ENCODE data around the gene GPR34.
"Not testable (repeated sequence)": the region's sequence is repeated elsewhere in the genome, so short reads cannot be mapped to it uniquely, and the experiment has no call there.

The GPR34 gene

DNA sequence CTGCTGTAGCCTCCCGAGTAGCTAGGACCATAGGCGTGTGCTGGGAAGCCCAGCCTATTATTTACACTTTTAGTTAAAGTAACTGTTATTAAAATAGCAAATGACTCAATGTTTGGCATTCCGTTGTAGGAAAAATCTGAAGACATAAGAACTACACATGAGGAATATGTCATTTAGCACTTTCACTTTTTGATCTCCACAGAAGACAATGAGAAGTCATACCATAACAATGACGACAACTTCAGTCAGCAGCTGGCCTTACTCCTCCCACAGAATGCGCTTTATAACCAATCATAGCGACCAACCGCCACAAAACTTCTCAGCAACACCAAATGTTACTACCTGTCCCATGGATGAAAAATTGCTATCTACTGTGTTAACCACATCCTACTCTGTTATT lies 6.7 kb downstream of the GPR34 start:
- no peak for DNase-seq

DNA sequence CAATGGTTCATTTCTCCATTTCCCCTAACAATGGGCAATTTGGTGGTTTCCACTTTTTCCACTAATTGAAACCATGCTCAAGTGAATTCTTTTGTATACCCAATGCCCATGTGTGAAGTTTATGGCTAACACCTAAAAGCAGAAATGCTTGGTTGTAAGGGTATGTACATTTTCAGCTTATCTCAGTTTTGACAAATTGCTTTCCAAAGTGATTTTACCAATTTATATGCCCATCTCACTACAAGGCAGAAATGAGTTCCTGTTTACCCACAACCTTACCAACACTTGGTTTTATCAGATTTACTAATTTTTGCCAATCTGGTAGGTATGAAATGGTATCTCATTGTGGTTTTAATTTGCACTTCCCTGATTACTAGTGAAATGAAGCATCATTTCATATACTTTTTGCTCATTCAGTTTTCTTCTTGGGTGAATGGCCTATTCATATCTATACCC lies 14.8 kb downstream of the GPR34 start:
- DNase-seq = no peak

DNA sequence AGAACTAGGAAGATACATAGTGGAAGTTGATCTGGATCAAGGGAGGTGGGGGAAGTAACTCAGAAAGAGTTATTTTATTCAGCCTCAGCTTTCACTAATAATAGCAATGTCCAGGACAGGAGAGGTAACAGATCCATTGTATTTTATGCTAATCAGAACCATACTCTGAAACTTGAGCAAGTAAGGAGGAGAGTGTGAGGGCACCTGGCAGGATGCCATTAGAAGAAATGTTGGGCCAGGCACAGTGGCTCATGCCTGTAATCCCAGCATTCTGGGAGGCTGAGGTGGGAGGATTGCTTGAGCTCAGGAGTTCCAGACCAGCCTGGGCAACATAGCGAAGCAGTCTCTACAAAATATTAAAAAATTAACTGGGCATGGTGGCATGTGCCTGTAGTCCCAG lies 16.3 kb downstream of the GPR34 start:
- DNase-seq = no peak

DNA sequence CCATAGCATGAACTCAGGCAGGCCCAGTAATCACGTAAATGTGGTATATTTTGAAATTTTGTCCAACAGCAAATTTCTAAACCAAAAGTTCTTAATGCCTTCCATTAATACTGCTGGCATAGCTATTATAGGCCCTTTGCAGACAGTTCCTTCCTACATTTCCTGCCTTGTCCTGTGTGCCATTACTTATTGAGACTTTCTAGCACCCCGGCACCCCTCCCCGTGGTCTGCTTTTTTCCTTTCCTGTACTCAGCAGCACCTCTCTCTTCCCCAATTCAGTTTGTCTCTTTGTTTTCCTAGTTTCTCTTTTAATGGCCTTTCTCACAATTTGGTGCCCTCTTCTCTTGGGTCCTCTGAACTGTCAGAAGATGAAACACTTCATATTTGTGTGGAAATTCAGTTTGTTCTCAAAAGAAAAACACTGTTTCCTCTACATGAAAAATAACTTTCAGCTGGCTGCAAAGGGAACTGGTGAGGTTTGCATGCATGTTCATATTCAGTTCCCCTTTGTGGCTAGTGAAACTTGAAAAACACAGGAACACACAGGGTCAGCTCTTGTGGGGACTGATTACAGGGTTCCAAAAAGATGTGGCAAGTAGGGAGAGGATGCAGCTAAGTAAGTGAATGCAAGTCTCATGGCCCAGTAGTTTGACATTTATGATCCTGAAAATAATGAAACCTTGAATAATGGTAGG lies 17.1 kb downstream of the GPR34 start:
- no peak for DNase-seq

DNA sequence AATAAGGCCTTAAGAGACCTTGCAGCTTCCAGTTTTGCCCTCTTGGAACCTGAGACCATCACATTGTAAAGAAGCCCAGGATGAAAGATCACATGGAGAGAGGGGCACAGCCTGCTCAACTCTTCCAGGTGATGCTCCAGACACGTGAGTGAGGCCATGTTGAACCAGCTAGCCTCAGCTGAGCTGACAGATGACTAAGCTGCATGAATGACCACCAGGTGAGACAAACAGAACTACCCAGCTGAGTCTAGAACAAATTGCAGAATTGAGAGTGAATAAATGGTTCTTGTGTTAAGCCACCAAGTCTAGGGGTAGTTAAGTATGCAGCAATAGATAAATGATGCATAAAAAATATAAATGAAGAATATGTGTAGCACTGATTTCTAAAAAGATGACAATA lies 18.4 kb downstream of the GPR34 start:
- DNase-seq = no peak

DNA sequence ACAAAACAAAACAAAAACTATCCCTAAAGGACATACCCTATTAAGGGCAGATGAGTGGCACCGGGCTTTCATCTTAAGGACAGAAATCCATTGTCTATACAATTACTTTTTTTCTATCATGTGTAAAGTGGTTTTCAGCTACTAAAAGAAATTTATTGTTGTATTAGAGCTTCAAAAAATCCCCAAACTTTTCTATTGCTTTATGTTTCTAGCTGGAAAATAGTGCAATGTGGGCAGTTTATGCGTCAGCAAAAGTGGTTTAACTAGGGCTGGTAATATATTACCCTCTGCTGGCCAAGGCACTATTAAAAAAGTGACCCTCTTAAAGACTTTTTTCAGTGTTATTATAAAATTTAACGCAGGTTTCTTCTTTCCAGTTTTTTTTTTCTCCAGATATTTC lies 19.7 kb downstream of the GPR34 start:
- no peak for DNase-seq

DNA sequence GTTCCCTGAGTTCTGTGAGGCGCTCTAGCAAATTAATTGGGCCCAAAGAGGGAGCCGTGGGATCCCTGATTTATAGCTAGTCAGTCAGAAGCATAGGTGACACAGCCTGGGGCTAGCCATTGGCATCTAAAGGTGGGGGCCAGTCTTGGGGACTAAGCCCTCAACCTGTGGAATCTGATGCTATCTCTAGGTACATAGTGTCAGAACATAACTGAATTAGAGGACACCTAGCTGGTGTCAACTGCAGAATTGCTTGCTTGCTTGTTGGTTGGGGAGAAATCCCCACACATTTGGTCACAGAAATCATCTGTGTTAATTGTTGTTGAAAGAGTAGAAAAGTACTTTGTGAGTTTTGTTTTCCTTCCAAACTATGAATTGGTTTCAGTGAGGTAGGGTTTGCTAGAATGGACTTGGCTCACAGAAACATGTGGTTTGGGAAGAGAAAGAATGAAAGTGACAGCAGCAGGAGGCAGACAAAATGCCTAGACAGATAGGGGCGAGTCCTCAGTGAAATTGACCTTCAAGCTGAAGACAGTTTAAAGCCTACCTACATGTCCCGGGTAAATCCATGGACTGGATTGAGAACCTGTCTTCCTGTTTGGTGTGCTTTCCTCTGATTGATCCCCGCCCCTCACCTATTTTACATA lies 22.4 kb downstream of the GPR34 start:
- DNase-seq = no peak

DNA sequence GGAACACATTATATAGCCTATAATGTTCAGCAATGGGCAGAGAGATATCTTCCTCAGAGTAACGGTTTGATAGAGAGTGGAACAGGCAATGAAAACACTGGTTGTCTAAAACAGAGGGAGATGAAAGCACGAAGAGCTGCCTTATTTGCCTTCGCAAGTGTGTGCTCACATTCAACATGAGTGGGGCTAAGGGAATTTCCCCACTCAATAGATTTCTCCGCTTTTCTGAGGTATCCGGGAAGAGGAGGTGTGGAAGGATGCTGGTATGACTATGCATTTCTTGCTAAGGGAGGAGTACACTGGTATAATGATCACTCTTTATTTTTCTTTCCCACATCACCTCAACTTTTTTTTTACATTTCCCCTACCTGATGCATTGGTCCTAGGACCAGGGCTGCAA lies 27.4 kb downstream of the GPR34 start:
- no peak for DNase-seq

DNA sequence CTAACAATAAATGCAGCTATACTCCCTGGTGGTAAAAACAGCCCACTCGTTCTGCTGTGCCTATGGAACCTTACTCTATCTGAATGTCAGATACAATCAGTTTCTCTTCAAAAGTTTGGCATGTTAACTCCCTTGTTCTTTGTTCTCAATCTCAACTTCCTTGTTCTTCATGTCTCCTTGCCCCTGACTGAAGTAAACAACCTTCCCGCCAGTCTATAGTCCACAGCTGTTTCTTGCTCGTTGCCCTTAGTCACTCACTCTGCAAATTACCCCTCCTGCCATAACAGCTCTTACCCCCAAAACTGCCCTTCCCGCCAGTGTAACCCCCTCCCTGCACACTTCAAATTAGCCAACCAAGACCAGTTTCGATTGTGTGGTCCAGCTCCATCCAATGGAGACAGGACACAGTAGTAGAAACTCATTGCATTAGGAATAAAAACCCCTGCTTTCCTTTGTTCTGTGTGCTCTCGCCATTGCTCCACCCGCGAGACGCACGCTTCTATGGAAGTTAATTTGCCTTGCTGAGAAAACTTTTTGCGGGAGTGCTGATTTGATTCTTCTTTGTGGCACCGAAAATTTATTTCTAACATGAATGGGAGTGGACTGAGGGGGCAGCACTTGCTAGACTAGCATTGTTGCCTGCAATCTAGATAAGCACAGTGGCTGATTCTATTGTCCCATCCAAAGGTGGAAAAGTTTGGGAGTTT lies 28.1 kb downstream of the GPR34 start:
- DNase-seq = no peak

DNA sequence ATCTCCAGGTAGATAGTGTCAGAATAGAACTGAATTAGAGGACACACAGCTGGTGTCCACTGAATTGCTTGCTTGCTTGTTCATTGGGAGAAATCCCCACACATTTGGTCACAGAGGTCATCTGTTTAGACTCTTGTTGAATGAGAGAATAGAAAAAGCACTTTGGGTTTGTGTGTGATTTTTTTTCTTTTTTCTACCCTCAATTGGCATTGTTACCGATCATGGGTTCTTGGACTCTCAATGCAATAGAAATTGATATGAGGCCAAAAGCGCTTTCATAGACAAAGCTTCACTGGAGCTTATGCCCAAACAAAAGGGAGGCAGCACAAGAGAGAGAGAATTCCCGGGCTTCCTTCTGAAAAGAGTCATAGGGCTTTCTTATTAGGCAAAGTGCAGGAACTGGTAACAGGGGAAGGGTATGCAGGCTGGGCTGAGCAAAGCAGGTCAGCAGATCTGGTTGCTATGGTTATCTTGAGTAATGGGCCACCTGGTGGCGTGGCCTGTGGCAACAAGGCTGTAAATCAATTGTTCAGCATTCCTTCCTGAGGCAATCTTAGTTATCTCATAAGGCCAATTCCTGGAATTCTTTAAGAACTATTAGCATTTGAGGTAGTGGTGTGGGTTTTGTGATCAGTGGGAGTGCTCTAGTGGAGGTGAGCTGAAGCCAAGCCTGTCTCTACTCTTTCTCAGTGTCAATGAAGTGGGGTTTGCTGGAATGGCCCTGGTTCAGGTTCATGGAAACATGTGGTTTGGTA lies 29.9 kb downstream of the GPR34 start:
- no peak for DNase-seq

DNA sequence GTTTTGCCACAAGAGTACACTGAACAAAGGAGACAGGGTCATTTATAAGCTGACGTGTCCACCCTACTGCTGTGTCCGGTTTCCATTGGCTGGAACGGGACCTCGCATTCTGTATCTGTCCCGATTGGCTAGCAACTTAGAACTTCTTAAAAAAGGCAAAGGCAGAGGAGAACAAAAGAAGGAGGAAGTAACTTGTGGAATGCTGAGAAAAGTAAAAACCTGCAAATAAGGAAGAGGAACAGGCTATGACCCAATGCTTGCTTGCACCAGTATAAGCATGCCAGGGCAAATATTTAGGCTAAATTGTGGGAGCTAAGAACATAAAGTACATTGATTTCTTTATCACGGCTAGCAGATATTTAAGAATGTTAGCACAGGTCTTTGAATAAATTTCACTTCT lies 30.8 kb downstream of the GPR34 start:
- DNase-seq = not testable (repeated sequence)

DNA sequence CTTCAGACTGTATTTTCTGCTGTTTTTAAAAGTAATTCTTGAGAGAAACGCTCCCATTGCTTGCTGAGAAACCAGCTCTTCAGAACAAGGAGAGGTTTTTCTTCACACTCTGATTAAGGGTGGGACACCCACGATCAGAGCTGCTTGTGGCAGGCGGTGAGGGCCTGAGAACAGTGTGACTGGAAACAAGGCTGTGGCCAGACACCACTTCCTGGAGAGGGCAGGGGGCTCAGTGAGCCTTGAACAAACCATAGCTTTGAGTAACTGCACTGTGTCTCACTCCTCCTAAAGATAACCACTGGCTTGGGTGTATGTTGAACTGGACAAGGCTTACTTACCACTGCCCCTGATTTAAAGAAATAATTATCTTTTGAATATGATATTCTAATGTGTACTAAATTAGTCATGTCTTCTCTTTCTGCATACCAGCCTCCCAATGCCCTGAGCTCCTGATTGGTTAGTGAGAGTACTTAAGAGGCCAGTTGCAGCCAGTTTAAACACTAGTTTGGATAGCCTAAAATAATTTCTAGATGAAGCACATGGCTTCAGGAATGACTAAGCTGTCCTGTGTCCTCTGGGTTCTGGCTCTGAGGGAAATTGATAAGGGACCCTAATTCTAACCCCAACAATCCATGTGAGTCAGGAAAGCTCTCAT lies 31.5 kb downstream of the GPR34 start:
- DNase-seq = peak; percentile 25

DNA sequence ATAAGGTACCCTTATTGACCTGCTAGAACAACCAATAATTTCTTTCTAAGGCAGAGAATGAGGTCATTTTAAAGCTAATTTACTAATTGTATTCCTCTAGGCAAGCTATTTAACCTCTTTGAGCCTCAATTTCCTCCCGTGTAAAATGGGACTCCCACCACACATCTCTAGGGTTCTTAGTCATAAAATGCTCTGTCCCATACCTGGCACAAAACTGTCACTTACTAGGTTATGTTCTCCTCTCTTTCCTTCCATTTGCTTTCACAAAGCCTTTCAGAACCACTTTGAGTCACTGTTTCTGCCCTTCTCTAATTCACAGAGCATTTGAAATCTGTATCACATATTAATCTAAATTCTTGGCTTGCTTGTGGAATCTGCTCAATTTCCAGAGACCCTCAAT lies 32.8 kb downstream of the GPR34 start:
- no peak for DNase-seq

DNA sequence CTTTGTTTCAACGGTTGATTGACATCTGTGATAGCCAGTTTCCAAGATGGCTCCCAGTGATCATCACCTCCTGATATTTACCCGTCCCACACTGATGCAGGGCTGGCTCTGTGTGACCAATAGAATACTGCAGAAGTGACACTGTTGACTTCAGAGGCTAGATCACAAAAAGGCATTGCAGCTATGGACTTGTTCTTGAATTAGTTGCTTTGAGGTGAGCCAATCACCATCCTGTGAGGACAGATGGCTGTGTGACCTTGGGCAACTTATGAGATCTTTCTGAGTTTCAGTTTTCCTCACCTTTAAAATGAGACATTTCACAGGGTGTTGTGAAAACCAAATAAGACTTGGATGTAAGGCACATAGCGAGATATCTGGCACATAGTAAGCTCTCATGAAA lies 33.4 kb downstream of the GPR34 start:
- no peak for DNase-seq

DNA sequence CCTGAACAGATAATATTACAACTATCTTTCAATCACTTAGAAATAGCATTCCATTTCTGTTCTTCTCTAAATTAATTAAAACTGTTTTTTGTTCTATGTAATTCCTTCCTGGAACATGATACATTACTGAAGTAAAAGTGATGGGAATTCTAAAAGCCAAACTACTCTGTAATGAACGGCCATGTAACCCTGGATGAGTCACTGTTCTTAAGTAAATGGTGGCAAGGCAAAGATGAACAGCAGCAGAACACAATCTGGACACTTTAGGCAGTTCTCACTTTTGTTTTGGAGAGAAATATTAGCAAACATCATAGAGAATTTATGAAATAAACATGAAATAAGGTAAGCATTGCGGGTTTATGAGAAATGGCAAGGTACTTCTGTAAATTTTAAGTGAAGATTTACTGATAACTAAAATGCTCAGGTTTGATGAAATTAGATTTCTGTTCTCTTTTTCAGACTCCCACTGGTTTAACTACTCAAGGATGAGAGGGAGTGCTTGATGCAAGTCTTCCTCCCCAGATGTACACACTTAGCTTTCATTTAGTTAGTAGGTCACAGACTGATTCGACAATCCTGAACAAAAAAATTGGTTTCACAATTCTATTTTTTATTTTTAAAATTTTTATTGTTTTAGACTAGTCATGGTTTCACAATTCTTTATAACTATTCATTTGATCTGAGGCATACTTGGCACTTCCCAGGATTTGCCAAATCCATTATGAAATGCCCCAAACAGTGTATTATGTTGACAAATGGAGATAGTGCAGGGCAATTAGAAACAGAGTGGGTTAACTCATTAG lies 34.2 kb downstream of the GPR34 start:
- DNase-seq = no peak

DNA sequence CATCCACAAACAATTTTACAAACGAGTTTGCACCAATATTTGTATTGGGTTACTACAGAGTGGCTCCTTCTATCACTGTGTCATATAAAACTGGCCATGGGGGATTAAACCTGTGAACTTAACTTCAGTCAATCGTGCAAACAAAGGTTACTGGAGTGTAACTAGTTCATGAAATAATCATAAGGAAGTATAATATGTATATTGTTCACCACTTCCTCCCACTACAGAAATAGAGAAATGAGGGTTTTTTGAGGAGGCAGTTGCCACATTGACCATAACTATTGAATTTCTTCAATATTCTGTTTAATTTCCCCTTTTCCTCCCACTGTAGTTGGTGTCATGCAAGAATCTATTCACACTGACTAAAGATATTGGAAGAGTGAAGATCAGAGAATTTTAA lies 35.1 kb downstream of the GPR34 start, which contains the start of gene GPR82:
Gene GPR82 (plus strand): TSS at position 356 of the 400 bp plus-strand sequence. CDS start 2,846 bp downstream, outside the sequence.
- DNase-seq = no peak

DNA sequence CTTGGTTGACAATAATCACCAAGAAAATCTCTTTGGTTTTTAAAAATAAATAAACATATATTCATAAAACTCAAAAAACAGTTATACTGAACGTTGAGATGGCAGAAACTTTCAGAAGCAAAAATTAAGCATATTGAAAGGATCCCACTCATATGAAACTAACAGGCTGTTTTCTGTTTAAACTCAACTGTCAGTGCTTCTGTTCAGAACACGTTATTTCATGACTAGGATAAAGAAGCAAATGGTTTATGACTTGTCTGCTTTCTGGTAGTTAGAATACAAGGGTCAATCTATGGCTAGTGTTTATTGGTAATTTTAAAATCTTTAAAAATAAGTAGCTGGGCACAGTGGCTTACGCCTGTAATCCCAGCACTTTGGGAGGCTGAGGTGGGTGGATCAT lies 39.4 kb downstream of the GPR34 start:
- no peak for DNase-seq

DNA sequence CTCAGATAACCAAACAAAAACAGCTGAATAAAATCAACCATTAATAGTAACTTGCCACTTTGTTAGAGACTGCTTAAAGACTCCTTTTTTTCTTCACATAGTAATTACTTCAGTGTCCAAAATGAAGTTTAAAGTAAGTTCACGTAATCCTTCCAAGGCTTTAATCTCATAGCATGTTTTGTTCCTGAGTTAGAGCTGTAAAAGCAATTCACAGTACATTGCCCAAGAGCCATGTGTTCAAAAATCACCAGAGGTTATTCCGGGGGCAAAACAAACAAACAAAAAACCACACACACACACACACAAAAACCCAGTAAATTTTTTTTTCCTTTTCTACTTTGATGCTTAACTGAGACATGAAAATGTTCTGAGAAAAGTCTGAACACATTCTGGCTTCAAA lies 41.3 kb downstream of the GPR34 start:
- no peak for DNase-seq

DNA sequence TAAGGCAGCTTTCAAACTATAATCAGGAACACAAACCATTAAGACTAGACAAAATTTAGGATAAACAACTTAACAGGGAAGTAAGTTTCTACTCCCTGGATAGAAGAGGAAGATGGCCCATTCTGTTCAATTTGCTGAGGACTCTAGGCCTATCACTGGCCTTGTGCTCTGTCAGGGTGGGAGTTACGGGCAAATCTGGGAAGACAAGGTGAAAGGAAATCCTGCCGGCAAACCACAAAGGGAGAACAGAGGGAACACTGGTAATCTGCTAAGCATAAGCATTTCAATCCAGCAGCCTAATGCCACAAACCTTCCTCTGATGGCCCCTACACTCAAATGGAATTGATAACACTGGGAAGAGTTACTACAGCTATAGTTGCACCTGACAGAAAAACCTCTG lies 43.5 kb downstream of the GPR34 start:
- DNase-seq = no peak

DNA sequence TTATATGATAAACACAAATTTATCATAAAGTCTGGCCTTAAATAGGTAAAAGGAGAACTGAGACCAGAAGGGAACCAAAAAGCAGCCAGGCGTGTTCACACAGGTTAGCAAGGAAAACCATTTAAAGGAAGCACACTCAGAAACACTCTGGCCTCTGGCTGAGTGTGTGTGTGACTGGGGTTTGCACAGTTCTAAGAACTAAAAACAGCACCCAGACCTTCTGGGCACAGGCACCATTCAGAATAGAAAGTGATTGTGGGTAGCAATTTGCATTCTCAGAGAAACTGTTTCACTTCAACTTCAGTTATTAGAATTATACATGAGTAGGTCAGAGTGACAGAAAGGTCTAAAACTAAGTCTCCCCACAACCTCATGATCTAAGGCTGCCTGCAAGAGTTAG lies 45.2 kb downstream of the GPR34 start:
- DNase-seq = no peak

DNA sequence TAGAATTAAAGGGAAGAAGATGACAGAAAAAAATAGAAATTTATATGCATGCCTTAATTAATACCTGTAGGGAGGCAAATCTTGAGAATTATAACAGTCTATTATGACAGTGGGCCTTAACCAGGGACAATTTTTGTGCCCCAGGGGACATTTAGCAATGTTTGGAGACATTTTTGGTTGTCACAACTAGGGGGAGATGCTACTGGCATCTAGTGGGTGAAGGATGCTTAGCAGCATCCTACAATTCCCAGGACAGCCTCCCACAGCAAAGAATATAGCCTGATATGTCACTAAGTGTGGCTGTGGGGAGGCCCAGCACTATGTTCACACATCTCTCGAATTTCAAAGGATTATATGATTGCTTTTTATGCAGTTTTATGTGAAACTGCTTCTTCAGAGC lies 45.8 kb downstream of the GPR34 start:
- no peak for DNase-seq

DNA sequence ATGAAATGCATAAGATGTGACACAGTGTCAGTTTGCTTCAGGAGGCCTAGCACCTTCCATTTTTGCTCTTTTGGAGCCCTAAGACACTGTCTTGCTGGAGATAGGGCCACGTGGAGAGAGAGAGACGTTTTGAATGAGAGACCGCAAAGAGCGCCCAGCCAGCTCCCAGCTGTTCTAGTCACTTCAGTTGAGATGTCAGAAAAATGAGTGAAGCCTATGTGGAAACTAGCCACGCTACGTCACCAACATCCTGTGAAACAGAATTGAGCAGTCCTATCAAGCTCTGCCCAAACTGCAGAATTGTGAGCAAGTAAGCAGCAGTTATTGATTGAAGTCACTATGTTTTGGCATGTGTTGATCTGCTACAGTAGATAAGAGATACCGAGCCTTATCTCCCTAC lies 48.3 kb downstream of the GPR34 start:
- DNase-seq = no peak
